Neutrophil (primary cell): ENCODE measurements around the gene MRPL11.

Experiments used
- H3K27ac ChIP-seq: fragments of 200-600 bp; sonication (generic); 2 replicates; pipeline ENCODE4 v1.5.1; 2016; ENCODE audit warnings: mild to moderate bottlenecking, moderate library complexity
- H3K27me3 ChIP-seq: fragments of 200-600 bp; sonication (generic); 2 replicates; pipeline ENCODE4 v1.6.0; 2016; ENCODE audit warnings: mild to moderate bottlenecking
- H3K36me3 ChIP-seq: fragments of 200-600 bp; sonication (generic); 2 replicates; pipeline ENCODE4 v1.5.1; 2017
- H3K4me1 ChIP-seq, 2 experiments: fragments of 200-600 bp in 1 of 2; sonication (generic) in 1 of 2; 1 replicate in 1 of 2; 2 replicates in 1 of 2; pipeline versions ENCODE4 v1.5.1 to v1.6.1; 2013 to 2016; ENCODE audit warnings: low read depth in 1 of 2, low read length in 1 of 2, mild to moderate bottlenecking in 1 of 2, moderate library complexity in 1 of 2; ENCODE audit not compliant: control insufficient read depth in 1 of 2, insufficient read depth in 1 of 2
- H3K4me3 ChIP-seq, 2 experiments: fragments of 200-600 bp in 1 of 2; sonication (generic) in 1 of 2; 1 replicate in 1 of 2; 2 replicates in 1 of 2; pipeline ENCODE4 v1.5.1; 2013 to 2016; ENCODE audit warnings: low read depth in 1 of 2, low read length in 1 of 2, mild to moderate bottlenecking in 1 of 2, moderate library complexity in 1 of 2
- H3K9me3 ChIP-seq: fragments of 200-600 bp; sonication (generic); 2 replicates; pipeline ENCODE4 v1.5.1; 2016
- TF ChIP-seq, protein P1 (sequence below): fragments of 200-600 bp; sonication (generic); IDR thresholded peaks from 2 replicates; pipeline ENCODE4 v1.5.1; 2016; ENCODE audit warnings: antibody characterized with exemption

Gene MRPL11

DNA sequence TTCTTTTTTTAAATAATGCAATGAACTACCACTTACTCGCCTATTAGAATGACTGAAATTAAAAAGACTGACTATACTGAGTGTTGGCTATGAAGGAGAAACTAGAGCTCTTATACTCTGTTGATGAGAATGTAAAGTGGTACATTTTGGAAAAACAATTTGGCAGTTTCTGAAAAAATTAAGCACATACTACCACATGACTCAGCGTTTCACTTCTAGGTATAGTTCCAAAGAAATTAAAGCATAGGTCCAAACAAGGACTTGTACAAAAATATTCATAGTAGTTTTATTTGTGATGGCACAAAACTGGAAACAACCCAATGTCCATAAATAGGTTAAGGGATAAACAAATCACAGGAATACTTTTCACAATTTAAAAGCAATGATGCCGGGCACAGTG is 44.7 kb downstream of the MRPL11 start:
- H3K27me3 ChIP-seq: peaks cover 40% of the 10 kb centered on the region
- H3K4me1 ChIP-seq: no peaks in the 10 kb centered on the region
- no peak overlapping the region for H3K27ac ChIP-seq
- no peak overlapping the region for H3K4me3 ChIP-seq
- H3K36me3 ChIP-seq: no peaks in the 10 kb centered on the region
- TF ChIP-seq, protein P1, sequence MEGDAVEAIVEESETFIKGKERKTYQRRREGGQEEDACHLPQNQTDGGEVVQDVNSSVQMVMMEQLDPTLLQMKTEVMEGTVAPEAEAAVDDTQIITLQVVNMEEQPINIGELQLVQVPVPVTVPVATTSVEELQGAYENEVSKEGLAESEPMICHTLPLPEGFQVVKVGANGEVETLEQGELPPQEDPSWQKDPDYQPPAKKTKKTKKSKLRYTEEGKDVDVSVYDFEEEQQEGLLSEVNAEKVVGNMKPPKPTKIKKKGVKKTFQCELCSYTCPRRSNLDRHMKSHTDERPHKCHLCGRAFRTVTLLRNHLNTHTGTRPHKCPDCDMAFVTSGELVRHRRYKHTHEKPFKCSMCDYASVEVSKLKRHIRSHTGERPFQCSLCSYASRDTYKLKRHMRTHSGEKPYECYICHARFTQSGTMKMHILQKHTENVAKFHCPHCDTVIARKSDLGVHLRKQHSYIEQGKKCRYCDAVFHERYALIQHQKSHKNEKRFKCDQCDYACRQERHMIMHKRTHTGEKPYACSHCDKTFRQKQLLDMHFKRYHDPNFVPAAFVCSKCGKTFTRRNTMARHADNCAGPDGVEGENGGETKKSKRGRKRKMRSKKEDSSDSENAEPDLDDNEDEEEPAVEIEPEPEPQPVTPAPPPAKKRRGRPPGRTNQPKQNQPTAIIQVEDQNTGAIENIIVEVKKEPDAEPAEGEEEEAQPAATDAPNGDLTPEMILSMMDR: no peak
- no peaks in the 10 kb centered on the region for H3K9me3 ChIP-seq

DNA sequence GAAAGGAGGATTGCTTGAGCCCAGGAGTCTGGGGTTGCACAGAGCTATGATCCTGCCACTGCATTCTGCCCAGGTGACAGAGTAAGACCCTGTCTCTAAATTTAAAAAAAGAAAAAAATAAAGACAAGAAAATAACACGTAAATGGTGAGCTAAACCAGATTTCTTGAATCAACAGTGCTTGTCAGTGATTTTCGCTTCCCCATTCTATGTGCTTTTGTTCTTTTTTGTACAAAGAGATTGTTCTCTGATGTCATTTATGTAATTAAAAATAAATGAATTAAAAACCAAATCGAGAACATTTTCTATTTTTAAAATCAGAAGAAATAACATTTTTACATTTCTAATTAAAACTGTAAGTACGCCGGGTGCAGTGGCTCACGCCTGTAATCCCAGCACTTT is 47.3 kb downstream of the MRPL11 start:
- H3K27me3 ChIP-seq: peaks cover 45% of the 10 kb centered on the region
- peaks cover 2% of the 10 kb centered on the region in 2 experiments for H3K4me1 ChIP-seq
- TF ChIP-seq, protein P1: no peak
- H3K36me3 ChIP-seq: no peaks in the 10 kb centered on the region
- no peak overlapping the region for H3K4me3 ChIP-seq
- H3K27ac ChIP-seq: no peak overlapping the region
- no peaks in the 10 kb centered on the region for H3K9me3 ChIP-seq

DNA sequence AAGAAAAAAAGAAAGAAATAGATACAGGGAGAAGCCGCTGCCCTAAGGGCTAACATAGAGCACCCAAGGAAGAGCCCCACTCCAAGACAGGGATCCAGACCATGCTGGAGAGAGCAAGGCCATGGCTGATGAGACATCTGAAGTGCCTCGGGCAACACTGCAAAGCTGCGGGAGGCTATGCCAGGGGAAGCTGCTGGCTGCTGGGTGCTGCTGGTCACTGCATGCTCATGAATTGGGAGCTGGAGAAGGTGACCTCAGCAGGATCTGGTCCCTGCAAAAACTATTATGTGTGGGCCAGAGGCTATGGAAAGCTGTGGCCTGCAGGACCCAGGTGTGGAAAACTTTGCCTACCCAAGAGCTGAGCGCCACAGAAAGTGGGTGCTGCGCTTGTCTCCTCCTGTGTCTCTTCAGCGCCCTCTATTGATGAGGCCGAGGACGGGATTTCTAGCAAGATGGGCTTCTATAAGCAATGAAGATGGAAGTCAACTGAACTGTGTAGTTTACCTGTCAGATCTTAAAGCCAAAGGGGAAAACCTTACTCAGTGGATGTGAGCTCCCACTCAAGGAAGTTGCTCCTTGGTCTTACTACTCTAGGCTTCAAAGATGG is 49.8 kb downstream of the MRPL11 start:
- Histone ChIP-seq H3K36me3 (no peaks in the 10 kb centered on the region), H3K27me3 (peaks cover 41% of the 10 kb centered on the region), H3K4me1 (peaks cover 6% of the 10 kb centered on the region in 2 experiments), H3K27ac (no peak overlapping the region), H3K9me3 (no peaks in the 10 kb centered on the region), H3K4me3 (no peak overlapping the region)
- TF ChIP-seq, protein P1: peak; percentile 23

DNA sequence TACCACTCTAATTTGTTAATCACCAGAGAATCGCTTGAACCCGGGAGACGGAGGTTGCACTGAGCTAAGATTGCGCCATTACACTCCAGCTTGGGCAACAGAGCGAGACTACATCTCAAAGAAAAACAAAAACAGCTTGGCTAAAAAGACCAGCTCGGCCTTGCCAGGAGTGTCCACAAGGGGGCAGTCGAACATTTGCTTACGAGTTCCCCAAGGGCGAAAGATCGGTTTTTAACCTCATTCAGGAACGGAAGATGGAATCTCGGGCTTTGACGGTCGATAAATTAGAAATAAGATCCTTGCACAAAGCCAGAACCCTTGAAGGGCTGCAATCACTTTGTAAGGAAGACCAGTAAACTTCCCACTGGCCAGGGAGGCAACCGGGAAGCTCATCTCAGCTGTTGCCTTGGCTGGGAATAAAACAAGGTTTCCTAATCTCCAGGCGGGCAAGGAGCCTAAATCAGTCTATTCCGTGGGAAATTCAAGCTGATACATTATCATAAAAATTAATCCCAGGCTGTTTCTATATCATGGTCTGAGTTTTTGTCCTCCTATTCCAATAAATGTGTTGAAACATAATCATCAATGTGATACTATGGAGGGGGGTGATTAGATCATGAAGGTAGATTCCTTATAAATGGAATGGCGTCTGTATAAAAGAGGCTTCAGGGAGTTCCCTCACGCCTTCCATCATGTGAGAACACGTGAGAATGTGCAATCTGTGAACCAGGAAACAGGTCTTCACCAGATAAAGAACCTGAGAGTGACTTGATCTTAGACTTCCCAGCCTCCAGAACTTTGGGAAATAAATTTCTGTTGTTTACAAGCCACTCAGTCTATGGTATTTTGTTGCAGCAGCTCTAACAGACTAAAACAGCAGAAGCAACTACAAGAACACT is 52.2 kb downstream of the MRPL11 start:
- Histone ChIP-seq H3K4me3 (no peak overlapping the region), H3K4me1 (peaks cover 6% of the 10 kb centered on the region in 2 experiments), H3K36me3 (no peaks in the 10 kb centered on the region), H3K9me3 (no peaks in the 10 kb centered on the region), H3K27me3 (peaks cover 33% of the 10 kb centered on the region), H3K27ac (no peak overlapping the region)
- TF ChIP-seq, protein P1: peak; percentile 86
